CD4-positive, alpha-beta T cell treated with Interleukin-6 for 4 hours (primary cell): ENCODE data around the gene PRSS2.

Experiments
- DNase-seq: peaks from one replicate; pipeline ENCODE4 v3.0.0-alpha.2; 2020; ENCODE audit warnings: mixed read lengths

Gene PRSS2

DNA sequence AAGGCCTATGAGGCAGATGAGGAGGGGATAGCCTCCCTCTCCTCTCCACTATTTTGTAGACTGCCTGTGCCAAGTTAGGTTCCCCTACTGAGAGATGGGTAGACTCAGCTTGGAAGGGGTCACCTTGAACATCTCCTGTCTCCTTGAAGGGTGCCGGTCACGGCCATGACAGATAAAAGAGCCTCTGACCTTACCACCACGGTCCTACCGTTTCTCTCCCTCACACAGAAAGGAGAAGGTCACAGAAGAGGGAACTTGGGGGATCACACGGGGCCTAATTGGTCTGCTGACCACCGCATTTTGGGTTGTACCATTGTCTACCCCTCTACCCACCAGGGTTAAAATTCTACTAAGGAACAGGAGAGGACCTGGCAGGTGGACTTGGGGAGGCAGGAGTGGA, 17.0 kb downstream of the PRSS2 start:
- no peak for DNase-seq

DNA sequence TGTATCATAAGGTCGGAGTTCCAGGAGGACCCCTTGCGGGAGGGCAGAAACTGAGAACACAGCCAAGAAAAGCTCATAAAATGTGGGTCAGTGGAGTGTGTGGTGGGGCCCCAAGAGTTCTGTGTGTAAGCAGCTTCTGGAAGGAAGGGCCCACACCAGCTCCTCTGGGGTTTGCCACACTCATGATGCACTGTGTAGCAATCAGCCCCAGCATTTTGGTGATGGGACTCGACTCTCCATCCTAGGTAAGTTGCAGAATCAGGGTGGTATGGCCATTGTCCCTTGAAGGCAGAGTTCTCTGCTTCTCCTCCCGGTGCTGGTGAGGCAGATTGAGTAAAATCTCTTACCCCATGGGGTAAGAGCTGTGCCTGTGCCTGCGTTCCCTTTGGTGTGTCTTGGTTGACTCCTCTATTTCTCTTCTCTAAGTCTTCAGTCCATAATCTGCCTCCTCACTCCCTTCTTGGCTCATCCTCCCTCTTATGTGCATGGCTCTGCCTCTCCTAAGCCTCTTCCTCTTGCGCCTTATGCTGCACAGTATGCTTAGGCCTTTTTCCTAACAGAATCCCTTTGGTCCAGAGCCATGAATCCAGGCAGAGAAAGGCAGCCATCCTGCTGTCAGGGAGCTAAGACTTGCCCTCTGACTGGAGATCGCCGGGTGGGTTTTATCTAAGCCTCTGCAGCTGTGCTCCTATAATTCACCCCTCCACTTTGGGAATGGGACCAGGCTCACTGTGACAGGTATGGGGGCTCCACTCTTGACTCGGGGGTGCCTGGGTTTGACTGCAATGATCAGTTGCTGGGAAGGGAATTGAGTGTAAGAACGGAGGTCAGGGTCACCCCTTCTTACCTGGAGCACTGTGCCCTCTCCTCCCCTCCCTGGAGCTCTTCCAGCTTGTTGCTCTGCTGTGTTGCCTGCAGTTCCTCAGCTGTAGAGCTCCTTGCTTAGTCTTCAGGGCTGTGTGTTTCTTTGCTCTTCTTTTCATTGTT, 17.8 kb downstream of the PRSS2 start:
- DNase-seq, result peak; percentile 48

DNA sequence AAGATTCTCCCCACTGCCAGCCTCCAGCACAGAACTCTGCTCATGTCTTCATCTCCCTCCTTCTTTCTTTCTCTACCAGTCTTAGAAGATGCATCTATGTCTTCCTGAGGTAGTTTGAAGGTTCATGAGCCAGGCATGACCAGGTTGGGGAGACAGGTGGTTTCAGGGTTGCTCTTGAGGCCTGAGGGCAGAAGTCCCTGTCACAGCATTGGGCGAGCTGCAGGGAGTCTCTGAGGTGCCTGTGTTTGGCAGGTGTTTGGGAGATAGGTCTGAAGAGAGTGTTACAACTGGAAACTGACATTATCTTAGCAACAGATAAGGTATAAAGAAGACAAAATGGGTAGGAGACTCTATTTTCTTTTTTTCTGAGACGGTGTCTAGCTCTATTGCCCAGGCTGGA, 18.7 kb downstream of the PRSS2 start:
- DNase-seq, result peak; percentile 54

DNA sequence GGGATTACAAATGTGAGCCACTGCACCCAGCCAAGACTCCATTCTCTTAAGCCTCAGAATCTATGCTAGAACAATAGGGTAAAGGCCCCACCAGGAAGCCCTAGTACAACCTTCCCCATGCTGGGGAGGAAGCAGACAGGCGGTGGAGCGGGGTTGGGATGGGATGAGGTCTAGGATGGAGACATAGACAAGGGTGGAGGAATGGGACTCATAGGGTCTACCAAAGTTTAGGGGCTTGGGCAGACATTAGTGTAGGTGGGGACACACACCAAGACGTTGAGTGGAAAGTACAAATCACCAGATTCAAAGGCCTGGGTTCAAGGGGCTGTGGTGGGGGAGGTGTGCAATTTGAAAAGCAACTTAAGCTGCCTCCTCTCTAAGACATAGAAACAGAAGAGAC, 19.3 kb downstream of the PRSS2 start:
- peak; percentile 53 for DNase-seq

DNA sequence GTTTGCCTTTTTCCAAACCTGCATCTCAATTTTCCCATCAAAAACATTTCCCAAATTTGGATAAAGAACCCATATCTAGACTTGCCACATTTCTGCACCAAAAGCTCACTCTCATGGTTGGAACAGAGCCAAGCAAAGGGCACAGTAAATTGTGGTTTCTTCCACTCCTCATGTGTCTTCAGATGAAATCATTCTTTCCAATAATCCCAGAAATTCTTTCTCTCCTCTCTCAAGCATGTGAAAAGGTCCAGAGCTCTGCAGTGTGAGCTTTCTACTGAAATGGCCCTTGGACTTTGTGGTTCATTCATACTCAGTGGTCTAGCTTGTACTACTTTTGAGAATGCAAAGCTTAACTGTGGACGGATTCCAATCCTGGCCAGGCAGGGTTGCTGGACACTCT, 19.8 kb downstream of the PRSS2 start:
- peak; percentile 38 for DNase-seq

DNA sequence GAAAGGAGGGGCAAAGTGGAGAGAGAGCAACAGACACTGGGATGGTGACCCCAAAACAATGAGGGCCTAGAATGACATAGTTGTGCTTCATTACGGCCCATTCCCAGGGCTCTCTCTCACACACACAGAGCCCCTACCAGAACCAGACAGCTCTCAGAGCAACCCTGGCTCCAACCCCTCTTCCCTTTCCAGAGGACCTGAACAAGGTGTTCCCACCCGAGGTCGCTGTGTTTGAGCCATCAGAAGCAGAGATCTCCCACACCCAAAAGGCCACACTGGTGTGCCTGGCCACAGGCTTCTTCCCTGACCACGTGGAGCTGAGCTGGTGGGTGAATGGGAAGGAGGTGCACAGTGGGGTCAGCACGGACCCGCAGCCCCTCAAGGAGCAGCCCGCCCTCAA, 20.7 kb downstream of the PRSS2 start:
- DNase-seq, result peak; percentile 23

DNA sequence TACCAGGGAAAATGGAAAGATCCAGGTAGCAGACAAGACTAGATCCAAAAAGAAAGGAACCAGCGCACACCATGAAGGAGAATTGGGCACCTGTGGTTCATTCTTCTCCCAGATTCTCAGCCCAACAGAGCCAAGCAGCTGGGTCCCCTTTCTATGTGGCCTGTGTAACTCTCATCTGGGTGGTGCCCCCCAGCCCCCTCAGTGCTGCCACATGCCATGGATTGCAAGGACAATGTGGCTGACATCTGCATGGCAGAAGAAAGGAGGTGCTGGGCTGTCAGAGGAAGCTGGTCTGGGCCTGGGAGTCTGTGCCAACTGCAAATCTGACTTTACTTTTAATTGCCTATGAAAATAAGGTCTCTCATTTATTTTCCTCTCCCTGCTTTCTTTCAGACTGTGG, 21.4 kb downstream of the PRSS2 start:
- peak; percentile 27 for DNase-seq

DNA sequence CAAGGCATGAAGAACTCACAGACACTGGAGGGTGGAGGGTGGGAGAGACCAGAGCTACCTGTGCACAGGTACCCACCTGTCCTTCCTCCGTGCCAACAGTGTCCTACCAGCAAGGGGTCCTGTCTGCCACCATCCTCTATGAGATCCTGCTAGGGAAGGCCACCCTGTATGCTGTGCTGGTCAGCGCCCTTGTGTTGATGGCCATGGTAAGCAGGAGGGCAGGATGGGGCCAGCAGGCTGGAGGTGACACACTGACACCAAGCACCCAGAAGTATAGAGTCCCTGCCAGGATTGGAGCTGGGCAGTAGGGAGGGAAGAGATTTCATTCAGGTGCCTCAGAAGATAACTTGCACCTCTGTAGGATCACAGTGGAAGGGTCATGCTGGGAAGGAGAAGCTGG, 21.8 kb downstream of the PRSS2 start:
- DNase-seq, result peak; percentile 12

DNA sequence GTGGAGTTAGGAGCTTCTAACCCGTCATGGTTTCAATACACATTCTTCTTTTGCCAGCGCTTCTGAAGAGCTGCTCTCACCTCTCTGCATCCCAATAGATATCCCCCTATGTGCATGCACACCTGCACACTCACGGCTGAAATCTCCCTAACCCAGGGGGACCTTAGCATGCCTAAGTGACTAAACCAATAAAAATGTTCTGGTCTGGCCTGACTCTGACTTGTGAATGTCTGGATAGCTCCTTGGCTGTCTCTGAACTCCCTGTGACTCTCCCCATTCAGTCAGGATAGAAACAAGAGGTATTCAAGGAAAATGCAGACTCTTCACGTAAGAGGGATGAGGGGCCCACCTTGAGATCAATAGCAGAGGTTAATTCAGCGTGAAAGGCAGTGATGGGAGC, 22.4 kb downstream of the PRSS2 start:
- DNase-seq, result no peak

DNA sequence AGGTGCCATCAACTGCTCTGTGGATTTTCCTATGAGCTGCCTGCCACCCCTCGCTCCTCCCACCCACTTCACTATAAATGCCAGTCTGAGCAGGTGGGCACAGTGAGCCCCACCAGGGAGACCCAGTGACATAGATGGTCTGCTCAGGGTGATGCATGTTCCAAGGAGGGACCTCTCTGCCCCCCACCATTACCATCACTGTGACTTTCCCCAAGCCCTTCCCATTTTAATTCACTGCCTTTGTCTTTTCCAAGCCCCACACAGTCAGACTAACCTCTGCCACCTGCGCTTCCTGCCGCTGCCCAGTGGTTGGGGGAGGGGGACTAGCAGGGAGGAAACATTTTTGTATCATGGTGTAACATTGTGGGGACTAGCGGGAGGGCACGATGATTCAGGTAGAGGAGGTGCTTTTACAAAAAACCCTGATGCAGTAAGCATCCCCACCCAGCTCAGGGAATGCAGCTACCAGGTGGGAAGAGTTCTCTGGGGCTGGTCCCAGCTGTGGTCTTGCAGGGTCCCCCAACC, 24.6 kb downstream of the PRSS2 start:
- peak; percentile 85 for DNase-seq

DNA sequence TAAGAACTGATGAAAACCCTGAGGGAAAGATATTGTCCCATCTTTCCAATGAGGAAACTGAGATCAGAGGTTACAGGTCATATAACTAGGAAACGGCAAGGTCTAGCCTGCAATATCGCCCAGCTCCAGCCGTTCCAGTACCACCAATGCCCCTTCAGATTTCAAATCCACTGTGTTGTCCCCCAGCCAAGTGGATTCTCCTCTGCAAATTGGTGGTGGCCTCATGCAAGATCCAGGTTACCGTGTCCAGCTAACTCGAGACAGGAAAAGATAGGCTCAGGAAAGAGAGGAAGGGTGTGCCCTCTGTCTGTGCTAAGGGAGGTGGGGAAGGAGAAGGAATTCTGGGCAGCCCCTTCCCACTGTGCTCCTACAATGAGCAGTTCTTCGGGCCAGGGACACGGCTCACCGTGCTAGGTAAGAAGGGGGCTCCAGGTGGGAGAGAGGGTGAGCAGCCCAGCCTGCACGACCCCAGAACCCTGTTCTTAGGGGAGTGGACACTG, 25.3 kb downstream of the PRSS2 start:
- peak; percentile 45 for DNase-seq

DNA sequence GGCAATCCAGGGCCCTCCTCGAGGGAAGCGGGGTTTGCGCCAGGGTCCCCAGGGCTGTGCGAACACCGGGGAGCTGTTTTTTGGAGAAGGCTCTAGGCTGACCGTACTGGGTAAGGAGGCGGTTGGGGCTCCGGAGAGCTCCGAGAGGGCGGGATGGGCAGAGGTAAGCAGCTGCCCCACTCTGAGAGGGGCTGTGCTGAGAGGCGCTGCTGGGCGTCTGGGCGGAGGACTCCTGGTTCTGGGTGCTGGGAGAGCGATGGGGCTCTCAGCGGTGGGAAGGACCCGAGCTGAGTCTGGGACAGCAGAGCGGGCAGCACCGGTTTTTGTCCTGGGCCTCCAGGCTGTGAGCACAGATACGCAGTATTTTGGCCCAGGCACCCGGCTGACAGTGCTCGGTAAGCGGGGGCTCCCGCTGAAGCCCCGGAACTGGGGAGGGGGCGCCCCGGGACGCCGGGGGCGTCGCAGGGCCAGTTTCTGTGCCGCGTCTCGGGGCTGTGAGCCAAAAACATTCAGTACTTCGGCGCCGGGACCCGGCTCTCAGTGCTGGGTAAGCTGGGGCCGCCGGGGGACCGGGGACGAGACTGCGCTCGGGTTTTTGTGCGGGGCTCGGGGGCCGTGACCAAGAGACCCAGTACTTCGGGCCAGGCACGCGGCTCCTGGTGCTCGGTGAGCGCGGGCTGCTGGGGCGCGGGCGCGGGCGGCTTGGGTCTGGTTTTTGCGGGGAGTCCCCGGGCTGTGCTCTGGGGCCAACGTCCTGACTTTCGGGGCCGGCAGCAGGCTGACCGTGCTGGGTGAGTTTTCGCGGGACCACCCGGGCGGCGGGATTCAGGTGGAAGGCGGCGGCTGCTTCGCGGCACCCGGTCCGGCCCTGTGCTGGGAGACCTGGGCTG, 26.0 kb downstream of the PRSS2 start:
- peak; percentile 57 for DNase-seq

DNA sequence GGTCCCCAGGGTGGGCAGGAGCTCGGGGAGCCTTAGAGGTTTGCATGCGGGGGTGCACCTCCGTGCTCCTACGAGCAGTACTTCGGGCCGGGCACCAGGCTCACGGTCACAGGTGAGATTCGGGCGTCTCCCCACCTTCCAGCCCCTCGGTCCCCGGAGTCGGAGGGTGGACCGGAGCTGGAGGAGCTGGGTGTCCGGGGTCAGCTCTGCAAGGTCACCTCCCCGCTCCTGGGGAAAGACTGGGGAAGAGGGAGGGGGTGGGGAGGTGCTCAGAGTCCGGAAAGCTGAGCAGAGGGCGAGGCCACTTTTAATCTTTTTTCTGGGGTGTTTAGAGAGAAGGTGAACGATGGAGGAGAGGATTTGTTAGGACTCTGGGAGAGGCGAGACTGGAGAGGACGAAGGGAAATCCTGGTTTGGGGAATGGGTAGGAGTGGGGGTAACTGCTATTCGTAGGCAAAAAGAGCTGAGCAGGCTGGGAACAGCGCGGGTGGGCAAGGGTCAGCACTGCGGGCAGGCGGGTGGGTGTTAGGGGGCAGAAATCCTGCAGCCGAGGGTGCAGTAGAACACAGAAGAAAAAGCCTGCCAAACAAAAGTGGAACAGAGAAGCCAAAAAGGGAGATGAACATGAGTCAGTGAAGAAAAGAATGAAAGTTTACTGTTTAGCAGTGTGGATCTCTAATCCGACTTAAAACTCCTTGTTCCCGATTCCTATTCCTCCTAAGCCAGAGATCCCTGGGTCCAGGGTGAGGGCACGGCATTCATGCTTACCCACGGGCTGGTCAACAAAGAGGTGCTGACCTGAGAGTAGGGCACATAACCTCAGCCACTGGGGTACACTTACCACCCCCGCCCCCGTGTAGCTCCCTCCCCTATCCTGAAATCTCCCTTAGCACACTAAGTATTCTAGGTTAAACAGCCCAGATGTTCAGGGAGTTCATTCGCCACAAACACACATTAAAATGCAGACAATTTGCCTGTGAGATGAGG, 26.9 kb downstream of the PRSS2 start:
- peak; percentile 68 for DNase-seq

DNA sequence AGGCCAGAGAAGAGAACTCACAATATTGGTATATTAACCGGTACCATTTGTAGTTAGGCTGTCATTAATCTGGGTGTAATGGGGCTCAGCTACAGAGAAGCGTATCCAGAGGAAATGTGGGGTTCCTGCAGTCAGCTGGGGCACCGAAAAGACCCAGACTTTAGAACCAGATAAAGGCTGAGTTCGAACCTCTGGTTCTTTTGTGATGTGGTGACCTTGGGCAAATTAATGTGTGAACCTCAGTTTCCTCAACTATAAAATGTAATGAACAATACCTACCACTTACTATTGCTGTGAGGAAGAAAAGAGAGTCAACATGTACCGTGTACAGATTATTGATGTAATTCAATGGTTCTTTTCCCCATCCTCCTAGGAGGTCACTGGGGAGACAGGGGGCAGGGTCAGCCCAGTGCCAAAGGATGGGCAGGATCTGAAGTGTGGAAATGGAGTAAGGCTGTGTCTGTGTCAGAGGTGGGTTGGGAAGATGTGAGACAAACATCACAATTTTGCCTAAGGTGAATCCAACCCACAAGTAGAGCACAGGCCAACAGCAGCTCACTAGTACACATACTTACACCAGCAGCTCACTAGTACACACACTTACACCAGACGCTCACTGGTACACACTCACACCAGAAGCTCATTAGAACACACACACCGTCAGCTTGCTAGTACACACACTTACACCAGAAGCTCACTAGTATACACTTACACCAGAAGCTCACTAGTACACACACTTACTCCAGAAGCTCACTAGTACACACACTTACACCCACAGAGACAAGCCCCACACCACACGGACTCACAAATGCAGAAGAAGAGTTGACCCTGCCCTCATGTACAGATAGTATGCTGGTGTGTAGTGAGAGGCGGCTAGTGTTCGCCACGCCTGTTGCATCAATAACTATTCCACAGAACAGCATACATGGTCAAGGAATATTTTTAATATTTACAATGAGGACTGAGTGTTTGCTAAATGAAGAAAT, 28.0 kb downstream of the PRSS2 start:
- peak; percentile 63 for DNase-seq

DNA sequence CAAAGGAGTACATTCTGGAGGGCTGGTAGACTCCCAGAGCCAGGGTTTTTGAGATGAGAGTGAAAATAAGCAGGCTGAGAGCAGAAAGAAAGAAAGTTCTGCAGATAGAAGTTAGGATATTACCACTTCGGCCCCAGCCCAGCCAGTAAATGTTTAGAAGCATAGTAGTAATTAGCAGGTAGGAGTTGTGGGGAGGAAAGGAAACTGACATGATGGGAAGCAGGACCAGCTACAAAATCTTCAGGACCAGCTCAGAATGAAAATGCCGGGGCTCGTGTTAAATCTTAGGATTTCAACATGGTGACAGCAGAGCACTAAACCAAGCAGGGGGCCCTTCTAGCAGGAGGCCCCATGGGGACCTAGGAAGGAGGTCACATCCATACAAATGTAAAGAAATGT, 28.7 kb downstream of the PRSS2 start:
- DNase-seq, result peak; percentile 42

DNA sequence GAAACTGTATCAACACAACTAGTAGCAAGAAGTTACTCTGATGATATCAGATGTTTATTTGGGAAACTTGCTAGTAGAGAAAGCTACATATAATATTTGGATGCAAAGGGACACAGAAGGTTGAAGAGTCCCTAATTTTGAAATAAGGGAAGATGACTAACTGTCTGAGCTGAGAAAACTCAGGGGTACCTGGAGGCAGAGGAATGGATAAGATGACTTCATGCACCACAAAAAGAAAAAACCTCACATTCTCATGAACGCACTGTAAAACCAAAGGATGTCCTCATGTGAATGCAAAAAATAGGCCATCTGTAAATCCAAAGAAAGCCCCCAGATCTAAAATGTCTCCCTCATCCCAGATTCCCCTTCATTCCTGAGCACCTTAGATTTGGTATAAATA, 29.3 kb downstream of the PRSS2 start:
- peak; percentile 26 for DNase-seq

DNA sequence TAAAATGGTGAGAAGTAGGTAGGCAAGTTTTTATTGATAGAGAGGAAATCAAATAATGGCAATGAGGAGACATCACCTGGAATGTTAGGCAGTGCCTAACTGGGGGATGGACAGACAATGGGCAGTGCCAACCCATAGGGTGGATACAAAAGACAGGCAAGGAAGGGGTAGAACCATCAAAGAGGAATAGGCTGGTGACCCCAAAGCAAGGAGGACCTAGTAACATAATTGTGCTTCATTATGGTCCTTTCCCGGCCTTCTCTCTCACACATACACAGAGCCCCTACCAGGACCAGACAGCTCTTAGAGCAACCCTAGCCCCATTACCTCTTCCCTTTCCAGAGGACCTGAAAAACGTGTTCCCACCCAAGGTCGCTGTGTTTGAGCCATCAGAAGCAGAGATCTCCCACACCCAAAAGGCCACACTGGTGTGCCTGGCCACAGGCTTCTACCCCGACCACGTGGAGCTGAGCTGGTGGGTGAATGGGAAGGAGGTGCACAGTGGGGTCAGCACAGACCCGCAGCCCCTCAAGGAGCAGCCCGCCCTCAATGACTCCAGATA, 30.0 kb downstream of the PRSS2 start:
- peak; percentile 19 for DNase-seq

DNA sequence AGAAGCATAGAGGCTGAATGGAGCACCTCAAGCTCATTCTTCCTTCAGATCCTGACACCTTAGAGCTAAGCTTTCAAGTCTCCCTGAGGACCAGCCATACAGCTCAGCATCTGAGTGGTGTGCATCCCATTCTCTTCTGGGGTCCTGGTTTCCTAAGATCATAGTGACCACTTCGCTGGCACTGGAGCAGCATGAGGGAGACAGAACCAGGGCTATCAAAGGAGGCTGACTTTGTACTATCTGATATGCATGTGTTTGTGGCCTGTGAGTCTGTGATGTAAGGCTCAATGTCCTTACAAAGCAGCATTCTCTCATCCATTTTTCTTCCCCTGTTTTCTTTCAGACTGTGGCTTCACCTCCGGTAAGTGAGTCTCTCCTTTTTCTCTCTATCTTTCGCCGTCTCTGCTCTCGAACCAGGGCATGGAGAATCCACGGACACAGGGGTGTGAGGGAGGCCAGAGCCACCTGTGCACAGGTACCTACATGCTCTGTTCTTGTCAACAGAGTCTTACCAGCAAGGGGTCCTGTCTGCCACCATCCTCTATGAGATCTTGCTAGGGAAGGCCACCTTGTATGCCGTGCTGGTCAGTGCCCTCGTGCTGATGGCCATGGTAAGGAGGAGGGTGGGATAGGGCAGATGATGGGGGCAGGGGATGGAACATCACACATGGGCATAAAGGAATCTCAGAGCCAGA, 31.0 kb downstream of the PRSS2 start:
- DNase-seq, result peak; percentile 19

DNA sequence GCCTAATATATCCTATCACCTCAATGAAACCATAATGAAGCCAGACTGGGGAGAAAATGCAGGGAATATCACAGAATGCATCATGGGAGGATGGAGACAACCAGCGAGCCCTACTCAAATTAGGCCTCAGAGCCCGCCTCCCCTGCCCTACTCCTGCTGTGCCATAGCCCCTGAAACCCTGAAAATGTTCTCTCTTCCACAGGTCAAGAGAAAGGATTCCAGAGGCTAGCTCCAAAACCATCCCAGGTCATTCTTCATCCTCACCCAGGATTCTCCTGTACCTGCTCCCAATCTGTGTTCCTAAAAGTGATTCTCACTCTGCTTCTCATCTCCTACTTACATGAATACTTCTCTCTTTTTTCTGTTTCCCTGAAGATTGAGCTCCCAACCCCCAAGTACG, 31.5 kb downstream of the PRSS2 start:
- peak; percentile 15 for DNase-seq

DNA sequence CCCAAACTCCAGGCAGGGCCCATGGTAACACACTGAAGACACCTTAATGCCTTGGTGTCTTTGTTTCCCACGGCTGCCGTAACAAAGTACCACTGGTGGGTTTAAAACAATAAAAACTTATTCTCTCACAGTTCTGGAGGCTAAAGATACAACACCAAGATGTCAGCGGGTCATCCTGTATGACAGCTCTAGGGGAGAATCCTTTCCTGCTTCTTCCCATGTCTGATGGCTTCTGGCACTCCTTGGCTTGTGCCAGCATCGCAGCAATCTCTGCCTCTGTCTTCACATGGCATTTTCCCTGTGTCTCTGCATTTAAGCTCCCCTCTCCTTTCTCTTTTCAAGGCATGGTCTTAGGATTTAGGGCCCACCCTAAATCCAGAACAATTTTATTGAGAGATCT, 33.1 kb downstream of the PRSS2 start:
- DNase-seq, result peak; percentile 12
